Measurements from ENCODE around the gene RFFL.

- TF ChIP-seq CTCF (IDR thresholded peaks at IDR 0.05): no peak
- TF ChIP-seq POLR2A (IDR thresholded peaks at IDR 0.05): no peak
- no peak for TF ChIP-seq POLR2AphosphoS5 (IDR thresholded peaks at IDR 0.05)
Observed at GRCh38 chr17:35001549-35001948, 62.0 kb downstream of the RFFL start.

Measured in prostate gland (tissue), 2 donors.